Brain microvascular endothelial cell (primary cell): ENCODE measurements around the gene SLC38A10.
A peak's percentile ranks its signal among the peaks of the same experiment; 100 is the strongest.

ENCODE experiments used
- DNase-seq: peaks from one replicate; pipeline ENCODE4 v3.0.0-alpha.2; 2020
- H3K27ac ChIP-seq: fragments of 250-450 bp; sonication (Bioruptor Pico); 2 replicates; pipeline ENCODE4 v1.5.1; 2020; ENCODE audit warnings: mild to moderate bottlenecking, moderate library complexity
- H3K27me3 ChIP-seq: fragments of 250-450 bp; sonication (Bioruptor Pico); replicated peaks from 2 replicates; pipeline ENCODE4 v1.5.1; 2020; ENCODE audit warnings: mild to moderate bottlenecking
- H3K36me3 ChIP-seq: fragments of 250-450 bp; sonication (Bioruptor Pico); replicated peaks from 2 replicates; pipeline ENCODE4 v1.5.1; 2020; ENCODE audit warnings: mild to moderate bottlenecking
- H3K4me3 ChIP-seq: 2 replicates; pipeline ENCODE4 v1.5.1; 2011; ENCODE audit warnings: low read depth, mild to moderate bottlenecking, control low read depth, low read length, moderate library complexity
- in situ Hi-C: cut with HindIII; loops from 2 replicates; pipeline ENCODE4 v1.10.0; 2017; ENCODE audit warnings: low sequenced_read_pairs, low pct_ligation_motif_present
- TF ChIP-seq, protein P1 (sequence below): IDR thresholded peaks from 2 replicates; pipeline ENCODE4 v1.5.1; 2011; ENCODE audit warnings: low read depth, mild to moderate bottlenecking, moderate library complexity, low read length, control low read depth, inconsistent platforms; ENCODE audit errors: missing control alignments

SLC38A10 gene

DNA sequence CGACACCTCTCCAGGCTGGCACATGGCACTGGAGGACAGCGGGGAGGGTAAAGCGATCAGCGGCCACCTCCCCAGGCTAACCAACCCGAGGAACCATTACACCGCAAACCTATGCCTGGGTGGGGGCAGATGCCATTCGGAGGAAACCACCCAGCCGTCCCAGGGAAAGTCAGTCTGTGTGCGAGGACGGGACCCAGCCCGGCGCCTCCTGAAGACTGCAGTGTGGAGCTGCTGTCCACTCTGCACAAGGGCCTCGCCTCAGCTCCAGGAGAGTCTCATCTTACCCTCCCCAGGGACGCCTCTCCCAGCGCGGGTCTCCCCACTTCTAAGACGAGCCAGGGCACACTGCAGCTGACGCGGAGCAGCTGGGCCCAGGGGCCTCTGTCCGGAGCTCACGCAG, 8.0 kb downstream of the SLC38A10 start:
- no peak for DNase-seq
- H3K27me3 ChIP-seq, result no peaks in the 10 kb centered on the region
- TF ChIP-seq, protein P1, sequence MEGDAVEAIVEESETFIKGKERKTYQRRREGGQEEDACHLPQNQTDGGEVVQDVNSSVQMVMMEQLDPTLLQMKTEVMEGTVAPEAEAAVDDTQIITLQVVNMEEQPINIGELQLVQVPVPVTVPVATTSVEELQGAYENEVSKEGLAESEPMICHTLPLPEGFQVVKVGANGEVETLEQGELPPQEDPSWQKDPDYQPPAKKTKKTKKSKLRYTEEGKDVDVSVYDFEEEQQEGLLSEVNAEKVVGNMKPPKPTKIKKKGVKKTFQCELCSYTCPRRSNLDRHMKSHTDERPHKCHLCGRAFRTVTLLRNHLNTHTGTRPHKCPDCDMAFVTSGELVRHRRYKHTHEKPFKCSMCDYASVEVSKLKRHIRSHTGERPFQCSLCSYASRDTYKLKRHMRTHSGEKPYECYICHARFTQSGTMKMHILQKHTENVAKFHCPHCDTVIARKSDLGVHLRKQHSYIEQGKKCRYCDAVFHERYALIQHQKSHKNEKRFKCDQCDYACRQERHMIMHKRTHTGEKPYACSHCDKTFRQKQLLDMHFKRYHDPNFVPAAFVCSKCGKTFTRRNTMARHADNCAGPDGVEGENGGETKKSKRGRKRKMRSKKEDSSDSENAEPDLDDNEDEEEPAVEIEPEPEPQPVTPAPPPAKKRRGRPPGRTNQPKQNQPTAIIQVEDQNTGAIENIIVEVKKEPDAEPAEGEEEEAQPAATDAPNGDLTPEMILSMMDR, result no peak
- in situ Hi-C loops, result no loop called here
- H3K36me3 ChIP-seq, result peaks cover 5% of the 10 kb centered on the region
- H3K27ac ChIP-seq, result no peak overlapping the region
- H3K4me3 ChIP-seq, result no peak overlapping the region

DNA sequence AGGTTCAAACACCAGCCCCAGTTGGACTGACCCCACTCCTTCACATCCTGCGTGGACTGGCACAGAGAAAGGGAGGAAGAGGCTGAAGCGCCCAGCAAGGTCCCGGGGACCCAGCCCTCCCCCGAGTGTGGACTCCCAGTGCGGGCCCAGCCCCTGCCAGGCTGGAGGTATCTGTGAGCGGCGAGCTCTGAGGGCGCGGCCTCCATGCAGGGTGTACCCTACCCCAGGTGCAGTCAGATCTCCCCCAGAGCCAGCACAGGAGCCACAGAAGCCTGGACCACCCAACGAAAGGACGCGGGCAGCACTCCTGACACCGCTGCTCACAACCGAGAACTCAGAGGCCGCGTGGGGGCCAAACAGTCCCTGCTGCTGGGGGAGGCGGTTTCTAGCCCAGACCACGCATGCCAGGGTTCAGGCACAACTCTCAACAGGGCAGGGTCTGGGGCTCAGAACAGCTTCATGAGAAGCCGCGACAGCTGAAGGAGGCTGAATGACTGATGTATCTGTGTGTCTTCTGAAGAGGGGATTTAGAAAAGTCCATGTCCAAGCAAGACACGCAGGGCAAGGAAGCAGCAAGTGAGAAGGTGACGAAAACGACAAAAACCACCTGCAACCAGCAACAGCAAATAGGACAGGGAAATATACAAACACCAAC, 8.5 kb downstream of the SLC38A10 start:
- no peak overlapping the region for H3K27ac ChIP-seq

DNA sequence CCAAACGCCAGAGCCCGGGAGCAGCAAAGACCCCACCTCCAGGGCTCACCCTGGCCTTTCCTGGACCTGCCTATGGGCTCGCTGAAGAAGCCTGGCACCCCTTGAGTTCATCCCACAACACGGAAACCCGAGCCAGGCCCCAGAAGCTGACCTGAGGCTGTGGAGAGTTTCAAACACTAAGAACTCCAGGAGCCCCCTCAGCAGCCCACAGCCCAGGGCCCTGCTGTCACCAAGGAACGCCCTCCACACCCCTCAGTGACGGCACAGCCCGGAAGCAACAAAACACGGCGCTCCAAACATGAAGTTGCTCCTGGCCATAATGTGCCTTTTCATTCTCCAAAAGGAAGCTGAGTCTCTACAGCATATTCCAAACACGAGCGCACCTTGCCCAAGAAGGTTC, 9.2 kb downstream of the SLC38A10 start:
- Histone ChIP-seq H3K27me3 (no peaks in the 10 kb centered on the region), H3K4me3 (no peak overlapping the region), H3K36me3 (peaks cover 9% of the 10 kb centered on the region), H3K27ac (peak overlapping the region; percentile 55)
- DNase-seq, result no peak
- in situ Hi-C loops, result no loop called here
- TF ChIP-seq, protein P1, result no peak

More for the DNA sequence above, 8.5 kb downstream of the SLC38A10 start:
- DNase-seq, result no peak
- H3K4me3 ChIP-seq, result no peak overlapping the region
- in situ Hi-C loops, result no loop called here
- H3K27me3 ChIP-seq, result no peaks in the 10 kb centered on the region
- TF ChIP-seq, protein P1, result no peak
- peaks cover 5% of the 10 kb centered on the region for H3K36me3 ChIP-seq

DNA sequence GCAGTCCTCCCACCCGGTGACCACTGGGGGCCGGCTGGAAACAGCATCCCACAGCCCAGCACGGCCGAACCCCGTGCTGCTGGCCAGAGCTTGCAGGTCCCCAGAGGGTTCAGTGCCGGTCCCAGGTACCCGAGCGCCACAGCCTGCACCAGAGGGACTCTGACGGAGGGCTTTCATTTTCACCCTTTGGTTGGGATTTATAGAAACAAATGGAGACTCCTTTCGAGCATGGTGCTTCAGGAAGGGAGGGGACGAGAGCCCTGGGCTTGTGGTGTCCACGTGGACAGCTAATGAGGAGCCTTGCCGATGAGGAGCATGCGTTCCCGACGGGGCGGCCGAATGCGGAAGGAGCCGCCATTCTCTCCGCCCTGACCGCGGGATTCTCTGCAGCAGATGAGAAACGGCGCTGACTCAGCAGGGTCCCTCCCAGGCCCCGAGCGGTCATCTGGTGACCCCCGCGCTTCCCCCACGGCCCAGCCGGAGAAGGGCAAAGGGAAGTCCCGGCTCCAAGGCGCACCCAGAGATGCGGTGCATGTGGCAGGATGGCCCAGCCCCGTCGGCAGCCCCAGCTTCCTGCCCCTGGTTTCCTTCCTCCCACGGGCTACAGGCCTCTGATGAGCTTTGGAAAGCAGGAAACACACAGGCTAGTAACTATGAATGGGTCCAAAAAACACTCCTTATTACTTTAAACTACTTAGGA, 9.8 kb downstream of the SLC38A10 start:
- peak; percentile 27 for DNase-seq
- Histone ChIP-seq H3K4me3 (peak overlapping the region; percentile 44), H3K36me3 (peaks cover 8% of the 10 kb centered on the region), H3K27ac (peak overlapping the region; percentile 55), H3K27me3 (no peaks in the 10 kb centered on the region)
- in situ Hi-C loops, result no loop called here
- TF ChIP-seq, protein P1, result peak; percentile 29

DNA sequence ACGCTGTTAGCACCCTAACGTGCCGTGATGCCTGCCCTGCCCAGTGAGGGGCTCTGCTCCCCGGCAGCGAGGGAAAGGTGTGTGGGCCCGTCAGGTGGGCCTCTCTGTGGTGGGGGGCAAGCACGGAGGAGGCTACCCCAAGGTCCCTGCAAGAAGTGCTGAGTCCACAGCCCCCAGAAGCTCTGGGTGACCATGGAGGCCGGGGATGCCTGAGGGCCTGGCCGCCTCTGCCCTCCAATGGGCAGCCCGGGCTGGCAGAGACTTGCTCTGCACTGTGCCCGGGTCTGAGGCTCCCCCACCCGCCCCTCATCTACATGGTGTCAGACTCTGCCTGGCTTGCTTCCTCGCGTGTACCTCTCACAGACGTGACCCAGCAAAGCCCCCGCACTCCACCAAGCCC, 12.2 kb downstream of the SLC38A10 start:
- no peak for DNase-seq
- Histone ChIP-seq H3K27me3 (no peaks in the 10 kb centered on the region), H3K27ac (no peak overlapping the region), H3K4me3 (no peak overlapping the region), H3K36me3 (peaks cover 22% of the 10 kb centered on the region)
- TF ChIP-seq, protein P1, result no peak
- in situ Hi-C loops, result no loop called here

DNA sequence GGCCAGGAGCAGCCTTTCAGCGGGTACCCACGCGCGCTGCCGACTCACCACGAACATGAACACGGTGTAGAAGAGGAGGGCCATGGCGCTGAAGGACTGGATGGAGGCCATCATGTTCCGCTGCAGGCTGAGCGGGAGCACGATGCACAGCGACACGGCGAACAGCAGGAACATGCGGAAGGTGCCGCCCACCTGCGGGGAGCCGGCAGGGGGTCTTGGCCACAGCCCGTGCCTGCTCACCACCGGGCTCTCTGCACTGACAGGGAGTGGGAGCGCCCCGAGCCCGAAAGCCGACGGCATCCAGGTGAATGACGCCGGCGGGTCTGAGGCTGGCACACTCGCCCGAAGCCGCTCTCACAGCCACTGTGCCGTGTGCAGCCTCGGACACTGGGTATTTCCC, 13.0 kb downstream of the SLC38A10 start:
- H3K36me3 ChIP-seq, result peaks cover 22% of the 10 kb centered on the region
- in situ Hi-C loops, result no loop called here
- TF ChIP-seq, protein P1, result no peak
- no peak for DNase-seq
- no peaks in the 10 kb centered on the region for H3K27me3 ChIP-seq
- H3K27ac ChIP-seq, result no peak overlapping the region
- H3K4me3 ChIP-seq, result no peak overlapping the region
